ENCODE data around the gene LARP4B.

DNA sequence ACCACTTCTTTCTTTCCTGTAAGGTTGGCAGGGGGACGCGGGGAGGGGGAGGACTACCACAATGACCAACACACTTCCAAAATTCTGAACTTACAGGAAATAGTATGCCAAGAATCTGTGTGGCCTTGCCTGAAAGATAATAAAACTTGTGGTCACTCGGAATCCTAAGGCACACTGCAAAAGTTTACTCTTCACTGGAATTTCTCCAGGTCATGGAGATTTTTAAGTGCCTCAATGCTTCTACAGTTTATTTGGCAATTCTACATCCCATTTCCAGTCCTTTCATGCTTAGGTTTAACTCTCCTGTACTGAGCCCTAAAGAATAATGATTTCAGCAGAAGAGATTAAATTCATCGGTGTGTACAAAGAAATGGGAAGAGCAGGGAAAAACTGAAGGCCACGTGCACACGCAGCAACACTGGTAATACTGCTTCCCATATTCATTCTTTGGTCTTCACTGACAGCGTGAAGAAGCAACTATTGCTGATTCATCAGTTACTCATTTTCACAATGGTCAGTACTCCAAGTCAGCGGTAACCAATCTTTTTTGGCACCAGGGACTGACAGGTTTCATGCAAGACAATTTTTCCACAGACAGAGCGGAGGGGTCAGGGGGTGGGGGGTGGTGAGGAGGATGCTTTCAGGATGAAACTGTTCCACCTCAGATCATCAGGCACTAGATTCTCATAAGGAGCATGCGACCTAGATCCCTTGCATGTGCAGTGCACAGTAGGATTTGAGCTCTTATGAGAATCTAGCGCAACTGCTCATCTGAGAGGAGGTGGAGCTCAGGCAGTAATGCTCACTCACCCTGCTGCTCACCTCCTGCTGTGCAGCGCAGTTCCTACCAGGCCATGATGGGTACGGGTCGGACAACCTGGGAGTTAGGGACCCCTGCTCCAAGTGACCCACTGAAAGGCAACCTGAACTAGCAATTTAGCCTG, 9.8 kb downstream of the LARP4B start:
- TF ChIP-seq, protein P1, sequence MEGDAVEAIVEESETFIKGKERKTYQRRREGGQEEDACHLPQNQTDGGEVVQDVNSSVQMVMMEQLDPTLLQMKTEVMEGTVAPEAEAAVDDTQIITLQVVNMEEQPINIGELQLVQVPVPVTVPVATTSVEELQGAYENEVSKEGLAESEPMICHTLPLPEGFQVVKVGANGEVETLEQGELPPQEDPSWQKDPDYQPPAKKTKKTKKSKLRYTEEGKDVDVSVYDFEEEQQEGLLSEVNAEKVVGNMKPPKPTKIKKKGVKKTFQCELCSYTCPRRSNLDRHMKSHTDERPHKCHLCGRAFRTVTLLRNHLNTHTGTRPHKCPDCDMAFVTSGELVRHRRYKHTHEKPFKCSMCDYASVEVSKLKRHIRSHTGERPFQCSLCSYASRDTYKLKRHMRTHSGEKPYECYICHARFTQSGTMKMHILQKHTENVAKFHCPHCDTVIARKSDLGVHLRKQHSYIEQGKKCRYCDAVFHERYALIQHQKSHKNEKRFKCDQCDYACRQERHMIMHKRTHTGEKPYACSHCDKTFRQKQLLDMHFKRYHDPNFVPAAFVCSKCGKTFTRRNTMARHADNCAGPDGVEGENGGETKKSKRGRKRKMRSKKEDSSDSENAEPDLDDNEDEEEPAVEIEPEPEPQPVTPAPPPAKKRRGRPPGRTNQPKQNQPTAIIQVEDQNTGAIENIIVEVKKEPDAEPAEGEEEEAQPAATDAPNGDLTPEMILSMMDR (IDR thresholded peaks at IDR 0.05; ENCODE audit: insufficient read depth, low read depth, low read length) = no peak
- TF ChIP-seq EZH2 (IDR thresholded peaks at IDR 0.05; ENCODE audit: insufficient read depth, low read length) = no peak

Measured in astrocyte (in vitro differentiated cells and primary cell).